NOMO-1 (cell line): Measurements from ENCODE around the gene CACNA2D2.
A peak's percentile ranks its signal among the peaks of the same experiment; 100 is the strongest.

Experiments used
- DNase-seq, 2 experiments: peaks; one replicate each; lab custom pipeline; 2025; ENCODE audit not compliant: unreplicated experiment in 2 of 2; lab: John Stamatoyannopoulos, UW

CACNA2D2 gene

GRCh38 chr3:50503504-50504342 is at the start of gene CACNA2D2:
Gene CACNA2D2, minus strand, starts transcription at chr3:50503634. Its CDS starts 211 bp downstream, at chr3:50503423.
- DNase-seq: peak in 1 of 2 experiments; percentile 19

- DNase-seq: no peak
These were observed 49.2 kb upstream of the CACNA2D2 start for GRCh38 chr3:50552598-50552997.

GRCh38 chr3:50551681-50552435 is 48.4 kb upstream of the CACNA2D2 start:
- no peak for DNase-seq

GRCh38 chr3:50551054-50551659 is 47.7 kb upstream of the CACNA2D2 start:
- DNase-seq: no peak

- peak; percentile 20 to 28 for DNase-seq
These were observed 46.8 kb upstream of the CACNA2D2 start for GRCh38 chr3:50550079-50550736.

- no peak for DNase-seq
These were observed 45.8 kb upstream of the CACNA2D2 start for GRCh38 chr3:50549226-50549625.

GRCh38 chr3:50545781-50546180 is 42.3 kb upstream of the CACNA2D2 start:
- no peak for DNase-seq

GRCh38 chr3:50542177-50543034 is 39.0 kb upstream of the CACNA2D2 start:
- peak; percentile 21 to 26 for DNase-seq

GRCh38 chr3:50539356-50540286 is 36.2 kb upstream of the CACNA2D2 start:
- no peak for DNase-seq

GRCh38 chr3:50537421-50538129 is 34.1 kb upstream of the CACNA2D2 start:
- no peak for DNase-seq

- no peak for DNase-seq
These were observed 33.2 kb upstream of the CACNA2D2 start for GRCh38 chr3:50536471-50537180.

GRCh38 chr3:50534681-50535330 is 31.4 kb upstream of the CACNA2D2 start:
- no peak for DNase-seq

GRCh38 chr3:50533807-50534461 is 30.5 kb upstream of the CACNA2D2 start:
- no peak for DNase-seq

GRCh38 chr3:50533316-50533715 is 29.9 kb upstream of the CACNA2D2 start:
- DNase-seq: no peak

- no peak for DNase-seq
These were observed 28.8 kb upstream of the CACNA2D2 start for GRCh38 chr3:50532062-50532705.

GRCh38 chr3:50531201-50531600 is 27.8 kb upstream of the CACNA2D2 start:
- no peak for DNase-seq
